ENCODE results near the gene CMSS1.

DNA sequence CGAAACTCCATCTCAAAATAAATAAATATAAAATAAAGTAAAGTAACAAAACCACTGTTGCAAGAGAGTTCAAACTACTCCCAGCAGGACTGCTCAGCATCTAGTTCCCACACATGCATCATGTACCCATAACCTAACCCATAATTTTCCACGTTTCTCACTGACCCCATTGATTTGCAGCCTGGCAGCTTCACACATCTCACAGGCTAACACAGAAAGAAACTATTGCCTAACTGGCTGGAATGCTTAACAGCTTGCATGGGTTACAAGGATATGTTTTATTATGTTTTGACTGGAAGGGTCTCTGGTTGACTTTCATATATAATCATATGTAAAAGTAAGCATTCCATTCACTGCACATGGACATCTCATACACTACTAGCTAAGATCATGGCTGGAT lies 387.5 kb downstream of the CMSS1 start:
- TF ChIP-seq, protein P1, sequence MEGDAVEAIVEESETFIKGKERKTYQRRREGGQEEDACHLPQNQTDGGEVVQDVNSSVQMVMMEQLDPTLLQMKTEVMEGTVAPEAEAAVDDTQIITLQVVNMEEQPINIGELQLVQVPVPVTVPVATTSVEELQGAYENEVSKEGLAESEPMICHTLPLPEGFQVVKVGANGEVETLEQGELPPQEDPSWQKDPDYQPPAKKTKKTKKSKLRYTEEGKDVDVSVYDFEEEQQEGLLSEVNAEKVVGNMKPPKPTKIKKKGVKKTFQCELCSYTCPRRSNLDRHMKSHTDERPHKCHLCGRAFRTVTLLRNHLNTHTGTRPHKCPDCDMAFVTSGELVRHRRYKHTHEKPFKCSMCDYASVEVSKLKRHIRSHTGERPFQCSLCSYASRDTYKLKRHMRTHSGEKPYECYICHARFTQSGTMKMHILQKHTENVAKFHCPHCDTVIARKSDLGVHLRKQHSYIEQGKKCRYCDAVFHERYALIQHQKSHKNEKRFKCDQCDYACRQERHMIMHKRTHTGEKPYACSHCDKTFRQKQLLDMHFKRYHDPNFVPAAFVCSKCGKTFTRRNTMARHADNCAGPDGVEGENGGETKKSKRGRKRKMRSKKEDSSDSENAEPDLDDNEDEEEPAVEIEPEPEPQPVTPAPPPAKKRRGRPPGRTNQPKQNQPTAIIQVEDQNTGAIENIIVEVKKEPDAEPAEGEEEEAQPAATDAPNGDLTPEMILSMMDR (conservative IDR thresholded peaks at IDR 0.05), result no peak
- no peak for TF ChIP-seq ZFX (IDR thresholded peaks at IDR 0.05)

Data from C4-2B (cell line).